PC-3 (cell line): ENCODE measurements around the gene KCNQ2. TPM values are rescaled to one million over a fixed set of nuclear protein-coding genes. Genes with fewer than 3 reads are reported as not detected.

Experiments used
- ATAC-seq: fragments of 200-7000 bp; cut with Tn5 transposase; 2 replicates; pipeline ENCODE4 v1.9.1; 2020; ENCODE audit warnings: mild to moderate bottlenecking, moderate library complexity
- BruUV-seq: library from RNA; stranded (reverse); fragments of 400-500 nt; replicated peaks from 2 replicates; lab custom pipeline; 2021; lab: Mats Ljungman, UMichigan
- CTCF ChIA-PET: fragments of 300-600 bp; sonication (Branson Sonifier 250); formaldehyde crosslinking; loops from one replicate; lab custom pipeline; 2022; ENCODE audit warnings: antibody characterized with exemption; lab: Charles Lee
- POLR2A ChIA-PET: fragments of 300-600 bp; sonication (Branson Sonifier 250); formaldehyde crosslinking; loops from one replicate; lab custom pipeline; 2022; ENCODE audit warnings: antibody characterized with exemption; ENCODE audit not compliant: unreplicated experiment; lab: Charles Lee
- DNase-seq: peaks from one replicate; pipeline ENCODE4 v3.0.0-alpha.2; 2015
- H2AFZ ChIP-seq: fragments of 300-600 bp; sonication (generic); 2 replicates; pipeline ENCODE4 v1.6.0; 2016; ENCODE audit warnings: antibody characterized with exemption, low read length
- H3F3A ChIP-seq: fragments of 300-600 bp; sonication (generic); one replicate; pipeline ENCODE4 v1.6.0; 2017; ENCODE audit warnings: antibody characterized with exemption, low read length, control low read depth, mild to moderate bottlenecking; ENCODE audit not compliant: unreplicated experiment
- H3K27ac ChIP-seq: fragments of 300-600 bp; sonication (generic); 2 replicates; pipeline ENCODE4 v1.5.1; 2016; ENCODE audit warnings: mild to moderate bottlenecking, low read length
- H3K27me3 ChIP-seq: fragments of 300-600 bp; sonication (generic); 2 replicates; pipeline ENCODE4 v1.6.1; 2016; ENCODE audit warnings: low read length, mixed read lengths
- H3K36me3 ChIP-seq: fragments of 300-600 bp; sonication (generic); 2 replicates; pipeline ENCODE4 v1.6.1; 2016; ENCODE audit warnings: low read depth, mixed run types, low read length, mixed read lengths
- H3K4me1 ChIP-seq: fragments of 300-600 bp; sonication (generic); 2 replicates; pipeline ENCODE4 v1.5.1; 2016; ENCODE audit warnings: low read length; ENCODE audit not compliant: insufficient read depth
- H3K4me2 ChIP-seq: fragments of 300-600 bp; sonication (generic); 2 replicates; pipeline ENCODE4 v1.6.0; 2016; ENCODE audit warnings: low read length
- H3K4me3 ChIP-seq: fragments of 300-600 bp; sonication (generic); 2 replicates; pipeline ENCODE4 v1.5.1; 2016; ENCODE audit warnings: mild to moderate bottlenecking, low read length, mixed read lengths
- H3K79me2 ChIP-seq: fragments of 300-600 bp; sonication (generic); 2 replicates; pipeline ENCODE4 v1.6.1; 2017; ENCODE audit warnings: low read length, mixed read lengths
- H3K9ac ChIP-seq: fragments of 300-600 bp; sonication (generic); 2 replicates; pipeline ENCODE4 v1.6.0; 2016; ENCODE audit warnings: mild to moderate bottlenecking, low read length
- H3K9me2 ChIP-seq: fragments of 300-600 bp; sonication (generic); replicated peaks from 2 replicates; pipeline ENCODE4 v1.6.1; 2016; ENCODE audit warnings: mixed run types, low read length, mixed read lengths
- H3K9me3 ChIP-seq: fragments of 300-600 bp; sonication (generic); 2 replicates; pipeline ENCODE4 v1.6.1; 2016; ENCODE audit warnings: low read length, mixed read lengths
- H4K20me1 ChIP-seq: fragments of 300-600 bp; sonication (generic); 2 replicates; pipeline ENCODE4 v1.6.1; 2016; ENCODE audit warnings: low read length, mixed read lengths
- EZH2 ChIP-seq: fragments of 300-600 bp; sonication (generic); IDR thresholded peaks from one replicate; pipeline ENCODE4 v1.6.1; 2017; ENCODE audit warnings: antibody characterized with exemption, mild to moderate bottlenecking, low read length; ENCODE audit not compliant: unreplicated experiment
- EZH2phosphoT487 ChIP-seq: fragments of 300-600 bp; sonication (generic); IDR thresholded peaks from 2 replicates; pipeline ENCODE4 v1.6.1; 2018; ENCODE audit warnings: mild to moderate bottlenecking, antibody characterized with exemption, low read length, borderline replicate concordance
- intact Hi-C: fragments of 100-400 bp; cut with micrococcal nuclease; formaldehyde crosslinking; loops from 2 replicates; pipeline ENCODE4 v1.9.0; 2023
- total RNA-seq: library from RNA; depleted of rRNA; stranded (reverse); fragments of >200 nt; gene quantifications from 2 replicates; pipeline ENCODE4 v1.2.3, GENCODE V29; 2014
- TF ChIP-seq, protein P1 (sequence below): fragments of 300-600 bp; sonication (generic); conservative IDR thresholded peaks from 2 replicates; pipeline ENCODE4 v1.5.1; 2017; ENCODE audit warnings: antibody characterized with exemption, low read depth, mild to moderate bottlenecking, low read length

KCNQ2 gene
- total RNA-seq, 1 experiment from 2014 or later: not detected

DNA sequence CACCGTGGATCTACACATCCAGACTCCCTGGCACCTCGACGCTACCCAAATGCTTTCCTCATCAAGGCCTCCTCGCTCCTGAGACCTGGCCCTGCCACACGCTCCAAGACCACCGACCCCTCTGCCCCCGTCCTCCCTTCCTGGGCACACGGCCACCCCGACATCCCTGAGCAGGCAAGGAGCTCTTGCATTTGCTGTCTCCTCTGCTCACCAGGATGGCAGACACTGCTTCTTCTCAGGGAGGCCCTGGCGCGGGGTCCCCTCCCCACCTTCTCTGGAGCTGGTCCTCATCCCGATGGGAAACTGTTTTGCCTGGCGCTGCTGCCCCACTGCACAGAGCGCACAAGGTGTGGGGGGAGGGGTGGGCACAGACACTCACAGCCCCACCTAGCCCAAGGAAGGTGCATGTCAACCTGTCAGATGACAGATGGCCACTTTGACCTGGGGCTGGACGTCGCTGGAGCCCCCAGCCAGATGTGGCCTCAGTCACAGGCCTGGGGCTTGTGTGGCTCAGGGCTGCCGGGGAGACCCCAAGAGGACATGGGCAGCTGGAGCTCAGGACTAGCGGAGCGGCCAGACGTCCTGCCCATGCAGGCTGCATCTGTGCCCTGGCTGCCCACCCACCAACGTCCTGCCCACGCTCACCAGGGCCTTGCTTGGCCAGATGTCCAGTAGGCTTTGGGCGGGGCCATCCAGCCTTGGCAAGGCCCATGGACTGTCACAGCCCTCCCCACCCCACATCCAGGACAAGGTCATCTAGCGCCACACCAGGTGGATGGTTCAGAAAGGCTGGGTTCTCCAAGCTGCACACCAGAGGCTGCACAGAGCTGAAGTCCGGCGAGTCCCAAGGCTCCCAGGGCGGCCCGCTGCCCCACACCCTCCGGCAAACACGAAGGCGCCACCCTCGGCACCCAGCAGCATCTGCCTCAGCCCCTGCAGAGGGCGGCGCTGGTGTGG lies 6.2 kb upstream of the KCNQ2 start:
- DNase-seq: no peak
- no peak overlapping the region for H3K4me3 ChIP-seq
- H3K36me3 ChIP-seq: no peaks in the 10 kb centered on the region
- H3K4me2 ChIP-seq: no peak overlapping the region
- no peaks in the 10 kb centered on the region for H3K9me3 ChIP-seq
- H3F3A ChIP-seq: no peaks in the 10 kb centered on the region
- ChIA-PET CTCF (no interaction called here), POLR2A (interaction anchor here (0.6 kb wide), 1 partner anchor 136 kb away, joined by 3 read pairs; no protein-coding TSS in a partner anchor)
- no peak overlapping the region for H2AFZ ChIP-seq
- no peak for ATAC-seq
- no peaks in the 10 kb centered on the region for H4K20me1 ChIP-seq
- H3K9ac ChIP-seq: no peak overlapping the region
- H3K4me1 ChIP-seq: 0 out of 2 replicates have a peak, but pooled peaks cover 5% of the 10 kb centered on the region
- BruUV-seq: no TSS peak
- H3K79me2 ChIP-seq: no peaks in the 10 kb centered on the region
- no peak overlapping the region for H3K27ac ChIP-seq
- intact Hi-C loops: no loop called here
- H3K9me2 ChIP-seq: no peaks in the 10 kb centered on the region
- TF ChIP-seq EZH2phosphoT487: no peak
- TF ChIP-seq EZH2: no peak
- TF ChIP-seq, protein P1, sequence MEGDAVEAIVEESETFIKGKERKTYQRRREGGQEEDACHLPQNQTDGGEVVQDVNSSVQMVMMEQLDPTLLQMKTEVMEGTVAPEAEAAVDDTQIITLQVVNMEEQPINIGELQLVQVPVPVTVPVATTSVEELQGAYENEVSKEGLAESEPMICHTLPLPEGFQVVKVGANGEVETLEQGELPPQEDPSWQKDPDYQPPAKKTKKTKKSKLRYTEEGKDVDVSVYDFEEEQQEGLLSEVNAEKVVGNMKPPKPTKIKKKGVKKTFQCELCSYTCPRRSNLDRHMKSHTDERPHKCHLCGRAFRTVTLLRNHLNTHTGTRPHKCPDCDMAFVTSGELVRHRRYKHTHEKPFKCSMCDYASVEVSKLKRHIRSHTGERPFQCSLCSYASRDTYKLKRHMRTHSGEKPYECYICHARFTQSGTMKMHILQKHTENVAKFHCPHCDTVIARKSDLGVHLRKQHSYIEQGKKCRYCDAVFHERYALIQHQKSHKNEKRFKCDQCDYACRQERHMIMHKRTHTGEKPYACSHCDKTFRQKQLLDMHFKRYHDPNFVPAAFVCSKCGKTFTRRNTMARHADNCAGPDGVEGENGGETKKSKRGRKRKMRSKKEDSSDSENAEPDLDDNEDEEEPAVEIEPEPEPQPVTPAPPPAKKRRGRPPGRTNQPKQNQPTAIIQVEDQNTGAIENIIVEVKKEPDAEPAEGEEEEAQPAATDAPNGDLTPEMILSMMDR: no peak
- peaks cover 20% of the 10 kb centered on the region for H3K27me3 ChIP-seq

DNA sequence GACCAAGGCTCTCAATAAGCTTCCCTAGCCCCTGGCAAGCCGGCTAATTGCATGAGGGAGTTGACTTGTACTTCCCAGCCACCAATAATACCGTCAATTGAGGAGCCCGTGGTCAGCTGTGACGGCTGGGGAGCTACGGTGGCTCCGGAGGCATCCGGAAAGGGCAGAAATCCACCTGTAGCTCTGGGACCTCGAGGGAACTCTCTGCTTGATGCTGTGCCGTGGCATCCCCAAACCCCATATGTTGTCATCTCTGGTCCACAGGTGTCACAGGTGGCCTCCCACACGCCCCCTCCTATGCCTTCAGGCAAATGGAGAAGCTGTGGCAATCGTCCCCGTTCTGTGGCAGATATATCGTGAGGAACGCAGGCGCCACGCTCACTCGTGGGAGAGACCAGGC lies 5.5 kb upstream of the KCNQ2 start:
- TF ChIP-seq, protein P1: no peak
- TF ChIP-seq EZH2phosphoT487: no peak
- TF ChIP-seq EZH2: no peak
- Histone ChIP-seq H3K9me2 (no peaks in the 10 kb centered on the region), H3F3A (no peaks in the 10 kb centered on the region), H3K4me2 (no peak overlapping the region), H3K27ac (no peak overlapping the region), H3K79me2 (no peaks in the 10 kb centered on the region), H3K9ac (no peak overlapping the region), H3K9me3 (no peaks in the 10 kb centered on the region), H4K20me1 (no peaks in the 10 kb centered on the region), H3K4me1 (0 out of 2 replicates have a peak, but pooled peaks cover 5% of the 10 kb centered on the region), H2AFZ (no peak overlapping the region), H3K27me3 (peaks cover 26% of the 10 kb centered on the region), H3K36me3 (no peaks in the 10 kb centered on the region), H3K4me3 (no peak overlapping the region)
- ATAC-seq (no peak), DNase-seq (no peak)
- ChIA-PET POLR2A (interaction anchor here (0.6 kb wide), 1 partner anchor 136 kb away, joined by 3 read pairs; no protein-coding TSS in a partner anchor), CTCF (no interaction called here)
- BruUV-seq: no TSS peak
- intact Hi-C loops: no loop called here
